C4-2B (cell line): ENCODE results near the gene REPS2.

Experiments
- H3K27ac ChIP-seq: fragments of 450-650 bp; 2 replicates; pipeline ENCODE4 v1.5.1; 2017
- ZFX ChIP-seq: fragments of 450-650 bp; IDR thresholded peaks from 2 replicates; pipeline ENCODE4 v1.6.1; 2017
- TF ChIP-seq, protein P1 (sequence below): fragments of 450-650 bp; conservative IDR thresholded peaks from 2 replicates; pipeline ENCODE4 v1.5.1; 2017; ENCODE audit warnings: mild to moderate bottlenecking

The REPS2 gene

GRCh38 chrX:16979226-16979625, 32.8 kb downstream of the REPS2 start:
- TF ChIP-seq, protein P1, sequence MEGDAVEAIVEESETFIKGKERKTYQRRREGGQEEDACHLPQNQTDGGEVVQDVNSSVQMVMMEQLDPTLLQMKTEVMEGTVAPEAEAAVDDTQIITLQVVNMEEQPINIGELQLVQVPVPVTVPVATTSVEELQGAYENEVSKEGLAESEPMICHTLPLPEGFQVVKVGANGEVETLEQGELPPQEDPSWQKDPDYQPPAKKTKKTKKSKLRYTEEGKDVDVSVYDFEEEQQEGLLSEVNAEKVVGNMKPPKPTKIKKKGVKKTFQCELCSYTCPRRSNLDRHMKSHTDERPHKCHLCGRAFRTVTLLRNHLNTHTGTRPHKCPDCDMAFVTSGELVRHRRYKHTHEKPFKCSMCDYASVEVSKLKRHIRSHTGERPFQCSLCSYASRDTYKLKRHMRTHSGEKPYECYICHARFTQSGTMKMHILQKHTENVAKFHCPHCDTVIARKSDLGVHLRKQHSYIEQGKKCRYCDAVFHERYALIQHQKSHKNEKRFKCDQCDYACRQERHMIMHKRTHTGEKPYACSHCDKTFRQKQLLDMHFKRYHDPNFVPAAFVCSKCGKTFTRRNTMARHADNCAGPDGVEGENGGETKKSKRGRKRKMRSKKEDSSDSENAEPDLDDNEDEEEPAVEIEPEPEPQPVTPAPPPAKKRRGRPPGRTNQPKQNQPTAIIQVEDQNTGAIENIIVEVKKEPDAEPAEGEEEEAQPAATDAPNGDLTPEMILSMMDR = no peak
- TF ChIP-seq ZFX = no peak
- H3K27ac ChIP-seq = no peak overlapping the region

DNA sequence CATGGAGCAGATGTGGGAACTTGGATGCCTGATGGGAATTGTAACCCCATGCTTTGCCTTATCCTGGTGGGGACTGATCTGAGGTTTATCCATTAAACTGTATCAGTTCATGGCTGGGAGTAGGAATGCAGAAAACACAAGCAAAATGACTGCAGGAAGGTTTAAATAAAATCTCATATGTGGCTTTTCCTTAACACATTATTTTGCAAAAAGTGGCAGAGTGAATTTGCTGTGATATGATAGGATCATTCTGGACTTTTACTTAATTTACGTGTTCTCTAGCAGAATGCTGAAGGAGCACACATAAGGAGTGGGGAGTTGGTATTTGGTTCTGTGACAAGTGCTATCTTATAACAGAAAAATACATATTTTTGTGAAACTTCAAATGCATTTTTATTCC, 34.8 kb downstream of the REPS2 start:
- no peak overlapping the region for H3K27ac ChIP-seq

GRCh38 chrX:16981980-16982379, 35.5 kb downstream of the REPS2 start:
- TF ChIP-seq, protein P1 = no peak
- TF ChIP-seq ZFX = no peak
- H3K27ac ChIP-seq = no peak overlapping the region

More for the DNA sequence above, 34.8 kb downstream of the REPS2 start:
- TF ChIP-seq, protein P1 = no peak
- no peak for TF ChIP-seq ZFX

DNA sequence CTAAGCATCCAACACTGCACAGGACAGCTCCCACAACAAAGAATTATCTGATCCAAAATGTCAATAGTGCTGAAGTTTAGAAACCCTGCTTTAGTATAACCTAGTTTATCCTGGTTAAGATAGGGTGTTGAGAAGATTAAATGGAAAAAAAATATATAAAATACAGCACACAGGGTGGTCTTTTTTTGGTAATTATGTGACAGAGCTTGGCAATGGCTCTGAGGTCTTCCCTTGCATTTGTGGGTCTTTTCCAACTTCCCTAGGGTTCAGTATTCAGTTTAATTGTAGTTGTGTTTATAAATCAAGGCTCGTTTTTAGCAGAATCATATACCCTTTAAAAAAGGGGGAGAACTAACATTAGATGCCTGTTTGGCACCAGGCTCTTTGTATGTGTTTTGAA, 36.6 kb downstream of the REPS2 start:
- TF ChIP-seq, protein P1 = no peak
- TF ChIP-seq ZFX = no peak
- H3K27ac ChIP-seq = no peak overlapping the region

DNA sequence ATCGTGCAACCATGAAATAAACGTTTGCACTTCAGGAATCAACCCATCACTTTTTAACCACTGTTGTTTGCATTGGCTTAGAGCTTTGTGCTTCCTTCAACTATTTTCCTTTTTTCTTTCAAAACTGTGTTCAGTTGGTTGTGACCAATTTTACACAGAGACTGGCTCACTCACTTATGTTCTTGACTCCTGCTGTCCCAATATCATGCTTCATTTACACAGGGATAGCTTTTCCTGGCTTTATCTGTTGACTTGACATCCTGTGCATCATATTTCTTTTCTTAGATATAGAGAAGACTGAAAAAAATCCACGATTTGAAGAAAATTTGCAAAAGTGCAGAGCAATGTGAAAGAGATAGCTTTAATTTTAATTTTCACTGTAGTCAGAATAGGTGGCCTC, 38.8 kb downstream of the REPS2 start:
- no peak for TF ChIP-seq ZFX
- TF ChIP-seq, protein P1 = no peak
- no peak overlapping the region for H3K27ac ChIP-seq

- H3K27ac ChIP-seq = no peak overlapping the region
- TF ChIP-seq ZFX = no peak
- TF ChIP-seq, protein P1 = no peak
These were observed 39.7 kb downstream of the REPS2 start for GRCh38 chrX:16986169-16986568.

DNA sequence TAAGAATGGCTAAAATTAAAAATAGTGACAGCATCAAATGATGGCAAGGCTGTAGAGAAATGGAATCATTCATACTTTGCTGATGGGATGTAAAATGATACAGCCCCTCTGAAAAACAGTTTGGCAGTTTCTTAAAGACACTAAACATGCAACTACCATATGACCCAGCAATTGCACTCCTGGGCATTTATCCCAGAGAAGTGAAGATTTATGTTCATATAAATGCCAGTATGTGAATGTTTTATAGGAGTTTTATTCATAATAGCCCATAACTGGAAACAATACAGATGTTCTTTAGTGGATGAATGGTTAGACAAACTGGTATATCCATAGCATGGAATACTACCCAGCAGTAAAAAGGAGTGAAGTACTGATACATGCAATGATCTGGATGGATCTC, 43.3 kb downstream of the REPS2 start:
- no peak for TF ChIP-seq ZFX
- TF ChIP-seq, protein P1 = no peak
- H3K27ac ChIP-seq = no peak overlapping the region
